ENCODE data around the gene FBLN1.

The FBLN1 gene

DNA sequence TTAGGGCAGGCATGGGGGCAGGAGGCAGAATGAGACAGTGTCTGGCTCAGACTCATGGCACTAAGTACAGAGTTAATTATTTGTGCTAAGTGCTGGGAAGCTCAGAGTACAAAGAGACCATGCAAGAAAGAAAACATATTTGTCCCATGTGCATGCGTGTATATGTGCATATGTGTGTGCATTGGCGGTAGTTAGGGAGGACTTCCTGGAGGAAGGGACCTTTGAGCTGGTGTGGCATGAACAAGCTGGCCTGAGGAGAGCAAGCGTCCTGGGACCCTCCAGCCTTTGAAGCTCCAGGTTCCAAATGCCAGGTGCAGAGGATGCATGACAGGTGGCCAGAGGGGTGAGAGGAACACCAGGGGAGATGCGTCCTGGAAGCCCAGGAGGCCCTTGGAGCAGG lies 6.1 kb downstream of the FBLN1 start:
- Histone ChIP-seq H3K4me1 (ENCODE audit: low read length) (peaks cover 7% of the 10 kb centered on the region), H3K4me3 (ENCODE audit: low read length) (no peak overlapping the region), H2AFZ (ENCODE audit: low read depth, low read length) (no peak overlapping the region), H3K27ac (ENCODE audit: low read length) (no peak overlapping the region), H3K9me3 (ENCODE audit: insufficient read depth, low read length) (no peaks in the 10 kb centered on the region), H3K9ac (ENCODE audit: low read length) (no peak overlapping the region), H3K27me3 (ENCODE audit: low read depth, low read length) (peaks cover 21% of the 10 kb centered on the region), H3K79me2 (ENCODE audit: low read length) (no peaks in the 10 kb centered on the region), H3K36me3 (replicated peaks; ENCODE audit: low read depth, low read length) (no peaks in the 10 kb centered on the region), H3K4me2 (ENCODE audit: low read length) (no peak overlapping the region), H4K20me1 (ENCODE audit: insufficient read depth, low read length) (no peaks in the 10 kb centered on the region)
- no peak for TF ChIP-seq EZH2phosphoT487 (IDR thresholded peaks at IDR 0.05; ENCODE audit: low read depth)
- TF ChIP-seq, protein P1, sequence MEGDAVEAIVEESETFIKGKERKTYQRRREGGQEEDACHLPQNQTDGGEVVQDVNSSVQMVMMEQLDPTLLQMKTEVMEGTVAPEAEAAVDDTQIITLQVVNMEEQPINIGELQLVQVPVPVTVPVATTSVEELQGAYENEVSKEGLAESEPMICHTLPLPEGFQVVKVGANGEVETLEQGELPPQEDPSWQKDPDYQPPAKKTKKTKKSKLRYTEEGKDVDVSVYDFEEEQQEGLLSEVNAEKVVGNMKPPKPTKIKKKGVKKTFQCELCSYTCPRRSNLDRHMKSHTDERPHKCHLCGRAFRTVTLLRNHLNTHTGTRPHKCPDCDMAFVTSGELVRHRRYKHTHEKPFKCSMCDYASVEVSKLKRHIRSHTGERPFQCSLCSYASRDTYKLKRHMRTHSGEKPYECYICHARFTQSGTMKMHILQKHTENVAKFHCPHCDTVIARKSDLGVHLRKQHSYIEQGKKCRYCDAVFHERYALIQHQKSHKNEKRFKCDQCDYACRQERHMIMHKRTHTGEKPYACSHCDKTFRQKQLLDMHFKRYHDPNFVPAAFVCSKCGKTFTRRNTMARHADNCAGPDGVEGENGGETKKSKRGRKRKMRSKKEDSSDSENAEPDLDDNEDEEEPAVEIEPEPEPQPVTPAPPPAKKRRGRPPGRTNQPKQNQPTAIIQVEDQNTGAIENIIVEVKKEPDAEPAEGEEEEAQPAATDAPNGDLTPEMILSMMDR (IDR thresholded peaks at IDR 0.05; ENCODE audit: low read depth, low read length) = no peak

DNA sequence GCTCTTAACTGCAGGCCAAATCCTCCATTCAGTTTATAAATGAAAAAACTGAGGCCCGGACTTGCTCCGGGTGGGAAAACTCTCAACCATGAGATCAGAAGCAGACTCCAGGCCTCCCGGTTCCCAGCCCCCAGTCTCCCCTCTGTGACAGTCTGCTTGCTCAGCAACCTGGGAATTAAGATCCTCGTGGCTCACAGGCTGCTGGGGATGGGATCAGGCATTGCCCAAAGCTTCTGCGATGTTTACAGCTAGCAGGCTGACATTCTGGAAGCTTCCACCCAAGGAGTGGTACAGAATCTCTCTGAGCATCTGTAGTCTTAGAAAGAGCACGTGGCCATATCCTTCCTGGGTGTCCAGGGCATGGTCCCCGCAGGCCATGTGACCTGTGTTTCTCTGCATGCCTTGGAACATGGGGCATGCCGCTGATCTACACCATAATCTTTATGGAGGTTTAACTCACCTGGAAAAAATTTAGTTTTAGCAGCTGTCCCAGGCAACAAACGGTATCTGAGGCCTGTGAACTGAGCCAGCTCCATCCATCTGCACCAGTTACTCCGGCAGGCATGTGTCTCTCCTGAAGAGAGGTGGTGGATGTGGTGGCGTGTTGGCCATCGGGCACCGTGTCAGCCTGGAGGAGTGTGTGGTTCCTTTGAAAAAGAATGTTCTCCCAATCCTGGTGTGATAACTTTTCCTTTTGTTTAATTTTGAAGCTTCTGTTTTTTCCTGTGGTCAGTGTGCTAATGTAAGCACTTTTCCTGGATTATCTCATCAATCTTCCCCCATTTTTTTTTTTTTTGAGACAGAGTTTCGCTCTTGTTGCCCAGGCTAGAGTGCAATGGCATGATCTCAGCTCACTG lies 7.9 kb downstream of the FBLN1 start:
- H3K79me2 ChIP-seq (ENCODE audit: low read length) = no peaks in the 10 kb centered on the region
- H4K20me1 ChIP-seq (ENCODE audit: insufficient read depth, low read length) = no peaks in the 10 kb centered on the region
- no peaks in the 10 kb centered on the region for H3K36me3 ChIP-seq (replicated peaks; ENCODE audit: low read depth, low read length)
- H3K9ac ChIP-seq (ENCODE audit: low read length) = no peak overlapping the region
- H3K27ac ChIP-seq (ENCODE audit: low read length) = no peak overlapping the region
- no peaks in the 10 kb centered on the region for H3K9me3 ChIP-seq (ENCODE audit: insufficient read depth, low read length)
- peaks cover 7% of the 10 kb centered on the region for H3K4me1 ChIP-seq (ENCODE audit: low read length)
- TF ChIP-seq EZH2phosphoT487 (IDR thresholded peaks at IDR 0.05; ENCODE audit: low read depth) = no peak
- TF ChIP-seq, protein P1 (IDR thresholded peaks at IDR 0.05; ENCODE audit: low read depth, low read length) = no peak
- peaks cover 35% of the 10 kb centered on the region for H3K27me3 ChIP-seq (ENCODE audit: low read depth, low read length)
- H2AFZ ChIP-seq (ENCODE audit: low read depth, low read length) = no peak overlapping the region
- H3K4me3 ChIP-seq (ENCODE audit: low read length) = no peak overlapping the region
- no peak overlapping the region for H3K4me2 ChIP-seq (ENCODE audit: low read length)

DNA sequence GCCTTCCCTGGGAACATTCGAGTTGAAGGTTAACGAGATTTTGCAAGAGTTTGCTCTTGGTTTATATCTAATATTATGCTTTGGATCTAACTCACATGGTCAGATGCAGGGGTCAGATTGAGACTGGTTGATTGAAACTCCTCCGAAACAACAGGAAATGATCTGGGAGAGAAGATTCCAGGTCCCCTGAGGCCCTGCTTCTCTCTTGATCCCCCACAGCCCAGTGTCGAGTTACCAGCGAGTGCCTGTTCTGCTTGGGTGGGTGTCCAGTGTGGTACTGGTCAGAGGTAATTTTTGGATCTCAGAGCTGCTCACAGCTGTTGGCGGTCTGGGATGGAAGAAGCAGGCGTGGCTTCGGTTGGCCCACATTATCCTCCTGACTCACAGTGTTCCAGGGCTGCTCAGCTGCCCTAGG lies 9.2 kb downstream of the FBLN1 start:
- H4K20me1 ChIP-seq (ENCODE audit: insufficient read depth, low read length) = no peaks in the 10 kb centered on the region
- TF ChIP-seq, protein P1 (IDR thresholded peaks at IDR 0.05; ENCODE audit: low read depth, low read length) = no peak
- no peak for TF ChIP-seq EZH2phosphoT487 (IDR thresholded peaks at IDR 0.05; ENCODE audit: low read depth)
- H3K27ac ChIP-seq (ENCODE audit: low read length) = no peak overlapping the region
- H3K79me2 ChIP-seq (ENCODE audit: low read length) = no peaks in the 10 kb centered on the region
- peaks cover under 1% of the 10 kb centered on the region; the same call in 1 of the 2 replicates for H3K4me1 ChIP-seq (ENCODE audit: low read length)
- H3K9me3 ChIP-seq (ENCODE audit: insufficient read depth, low read length) = no peaks in the 10 kb centered on the region
- no peak overlapping the region for H3K4me3 ChIP-seq (ENCODE audit: low read length)
- no peak overlapping the region for H2AFZ ChIP-seq (ENCODE audit: low read depth, low read length)
- no peak overlapping the region for H3K9ac ChIP-seq (ENCODE audit: low read length)
- peaks cover 48% of the 10 kb centered on the region for H3K27me3 ChIP-seq (ENCODE audit: low read depth, low read length)
- H3K4me2 ChIP-seq (ENCODE audit: low read length) = no peak overlapping the region
- no peaks in the 10 kb centered on the region for H3K36me3 ChIP-seq (replicated peaks; ENCODE audit: low read depth, low read length)

DNA sequence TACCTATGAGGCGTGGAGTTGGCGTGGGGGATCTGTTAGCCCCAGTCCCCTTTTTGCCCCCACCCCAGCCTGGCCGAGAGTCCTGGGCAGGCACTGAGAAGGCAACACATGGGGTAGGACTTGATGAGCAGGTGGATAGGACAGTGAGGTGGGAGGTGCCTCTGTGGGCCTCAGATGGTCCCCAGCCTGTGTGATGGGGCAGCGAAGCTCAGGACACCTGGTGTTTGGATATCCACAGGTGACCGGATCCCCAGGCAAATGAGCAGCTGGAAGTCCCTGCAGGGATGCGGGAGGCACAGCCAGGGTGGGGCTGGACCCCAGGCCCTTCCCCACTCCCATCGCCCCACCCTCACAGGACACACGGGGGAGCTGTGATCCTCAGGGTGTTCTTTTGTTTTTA lies 9.7 kb downstream of the FBLN1 start:
- Histone ChIP-seq H3K27me3 (ENCODE audit: low read depth, low read length) (peaks cover 53% of the 10 kb centered on the region), H3K9ac (ENCODE audit: low read length) (no peak overlapping the region), H3K4me2 (ENCODE audit: low read length) (no peak overlapping the region), H3K4me3 (ENCODE audit: low read length) (no peak overlapping the region), H3K27ac (ENCODE audit: low read length) (no peak overlapping the region), H3K36me3 (replicated peaks; ENCODE audit: low read depth, low read length) (no peaks in the 10 kb centered on the region), H3K4me1 (ENCODE audit: low read length) (no peaks in the 10 kb centered on the region), H3K79me2 (ENCODE audit: low read length) (no peaks in the 10 kb centered on the region), H3K9me3 (ENCODE audit: insufficient read depth, low read length) (no peaks in the 10 kb centered on the region), H4K20me1 (ENCODE audit: insufficient read depth, low read length) (no peaks in the 10 kb centered on the region), H2AFZ (ENCODE audit: low read depth, low read length) (no peak overlapping the region)
- no peak for TF ChIP-seq EZH2phosphoT487 (IDR thresholded peaks at IDR 0.05; ENCODE audit: low read depth)
- TF ChIP-seq, protein P1 (IDR thresholded peaks at IDR 0.05; ENCODE audit: low read depth, low read length) = no peak
